ENCODE results near the gene PTAR1.
A peak's percentile ranks its signal among the peaks of the same experiment; 100 is the strongest.
"Not testable (repeated sequence)": the region's sequence is repeated elsewhere in the genome, so short reads cannot be mapped to it uniquely, and the experiment has no call there.

Gene PTAR1, protein sequence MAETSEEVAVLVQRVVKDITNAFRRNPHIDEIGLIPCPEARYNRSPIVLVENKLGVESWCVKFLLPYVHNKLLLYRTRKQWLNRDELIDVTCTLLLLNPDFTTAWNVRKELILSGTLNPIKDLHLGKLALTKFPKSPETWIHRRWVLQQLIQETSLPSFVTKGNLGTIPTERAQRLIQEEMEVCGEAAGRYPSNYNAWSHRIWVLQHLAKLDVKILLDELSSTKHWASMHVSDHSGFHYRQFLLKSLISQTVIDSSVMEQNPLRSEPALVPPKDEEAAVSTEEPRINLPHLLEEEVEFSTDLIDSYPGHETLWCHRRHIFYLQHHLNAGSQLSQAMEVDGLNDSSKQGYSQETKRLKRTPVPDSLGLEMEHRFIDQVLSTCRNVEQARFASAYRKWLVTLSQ

GRCh38 chr9:69759421-69760277 is at the start of gene PTAR1:
Gene PTAR1, minus strand, starts transcription at chr9:69760011. Its CDS starts 73 bp downstream, at chr9:69759938.
- peak; percentile 95 for DNase-seq (ENCODE audit: low spot score)

- no peak for DNase-seq (ENCODE audit: low spot score)
Measured at GRCh38 chr9:69809304-69809863, 49.6 kb upstream of the PTAR1 start.

DNA sequence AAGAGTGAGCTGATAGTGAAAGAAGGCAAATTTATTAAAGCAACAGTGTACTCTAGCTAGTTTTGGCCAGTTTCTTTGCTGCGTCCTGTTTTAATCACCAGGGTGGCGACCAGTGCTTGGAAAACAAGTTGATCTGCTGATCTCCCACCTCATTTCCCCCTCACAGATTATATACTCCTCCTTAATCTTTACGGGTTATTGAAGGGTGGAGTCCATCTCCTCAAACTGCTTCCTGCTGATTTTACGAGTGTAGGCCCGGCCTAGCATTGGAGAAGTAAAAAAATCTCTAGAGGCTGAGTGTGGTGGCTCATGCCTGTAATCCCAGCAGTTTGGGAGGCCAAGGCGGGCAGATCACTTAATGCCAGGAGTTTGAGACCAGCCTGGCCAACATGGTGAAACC is 46.8 kb upstream of the PTAR1 start:
- peak; percentile 23 for DNase-seq (ENCODE audit: low spot score)

DNA sequence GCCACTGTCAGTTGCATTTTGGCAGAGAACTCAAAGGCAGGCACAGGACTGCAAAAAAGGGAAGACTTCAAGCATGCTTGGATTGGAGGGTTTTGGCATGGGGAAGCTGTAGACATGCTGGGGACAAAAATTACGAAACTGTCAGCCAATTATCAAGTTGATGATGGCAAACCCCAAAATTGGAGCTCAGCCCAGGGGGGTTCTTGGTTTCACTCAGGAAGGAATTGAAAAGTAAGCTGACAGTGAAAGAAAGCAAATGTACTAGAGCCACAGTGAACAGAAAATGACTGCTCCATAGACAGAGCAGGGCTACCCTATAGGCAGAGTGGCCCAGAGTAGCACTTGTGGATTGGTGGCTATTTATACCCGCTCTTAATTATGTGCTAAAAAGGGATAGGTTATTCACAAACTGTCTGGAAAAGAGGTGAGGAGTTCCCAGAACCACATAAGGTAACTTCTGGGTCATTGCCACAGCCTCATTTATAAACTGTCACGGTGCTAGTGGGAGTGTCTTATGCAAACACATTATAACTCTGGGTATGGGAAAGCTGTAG is 46.2 kb upstream of the PTAR1 start:
- DNase-seq (ENCODE audit: low spot score) = no peak

- DNase-seq (ENCODE audit: low spot score) = peak; percentile 8
Measured at GRCh38 chr9:69801989-69802388, 42.2 kb upstream of the PTAR1 start.

GRCh38 chr9:69800027-69800426 is 40.2 kb upstream of the PTAR1 start:
- not testable (repeated sequence) for DNase-seq (ENCODE audit: low spot score)

DNA sequence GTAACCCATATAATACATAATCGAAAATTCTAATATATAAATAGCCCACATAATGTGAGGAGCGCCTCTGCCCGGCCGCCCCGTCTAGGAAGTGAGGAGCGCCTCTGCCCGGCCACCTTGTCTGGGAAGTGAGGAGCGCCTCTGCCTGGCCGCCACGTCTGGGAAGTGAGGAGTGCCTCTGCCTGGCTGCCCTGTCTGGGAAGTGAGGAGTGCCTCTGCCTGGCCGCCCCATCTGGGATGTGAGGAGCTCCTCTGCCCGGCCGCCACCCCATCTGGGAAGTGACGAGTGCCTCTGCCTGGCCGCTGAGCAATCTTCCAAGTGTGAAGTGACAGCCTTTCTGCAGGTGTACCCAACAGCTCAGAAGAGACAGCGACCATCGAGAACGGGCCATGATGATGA is 39.7 kb upstream of the PTAR1 start:
- not testable (repeated sequence) for DNase-seq (ENCODE audit: low spot score)

GRCh38 chr9:69798744-69799143 is 38.9 kb upstream of the PTAR1 start:
- DNase-seq (ENCODE audit: low spot score) = no peak

GRCh38 chr9:69797675-69798074 is 37.9 kb upstream of the PTAR1 start:
- DNase-seq (ENCODE audit: low spot score) = no peak

DNA sequence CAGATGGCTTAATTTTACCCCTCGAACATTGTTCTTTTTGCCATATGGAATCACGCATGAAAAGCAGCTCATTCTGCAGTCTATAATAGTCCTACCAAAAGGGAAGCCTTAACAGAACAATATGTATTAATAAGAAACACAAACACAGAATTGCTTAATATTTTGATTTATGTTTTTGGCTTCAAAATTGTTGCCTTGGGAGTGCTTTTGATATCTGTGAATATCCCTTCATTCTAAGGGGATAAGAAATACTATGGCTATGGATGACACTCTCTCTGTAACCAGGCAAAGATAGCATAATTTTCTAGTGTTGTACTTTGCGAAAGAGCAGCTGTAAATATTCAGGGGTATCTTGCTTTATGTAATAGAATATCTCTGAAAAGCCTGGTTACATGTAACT is 34.5 kb upstream of the PTAR1 start:
- no peak for DNase-seq (ENCODE audit: low spot score)

GRCh38 chr9:69785757-69786156 is 25.9 kb upstream of the PTAR1 start:
- DNase-seq (ENCODE audit: low spot score) = no peak

- DNase-seq (ENCODE audit: low spot score) = no peak
Measured at GRCh38 chr9:69773258-69773657, 13.4 kb upstream of the PTAR1 start.

DNA sequence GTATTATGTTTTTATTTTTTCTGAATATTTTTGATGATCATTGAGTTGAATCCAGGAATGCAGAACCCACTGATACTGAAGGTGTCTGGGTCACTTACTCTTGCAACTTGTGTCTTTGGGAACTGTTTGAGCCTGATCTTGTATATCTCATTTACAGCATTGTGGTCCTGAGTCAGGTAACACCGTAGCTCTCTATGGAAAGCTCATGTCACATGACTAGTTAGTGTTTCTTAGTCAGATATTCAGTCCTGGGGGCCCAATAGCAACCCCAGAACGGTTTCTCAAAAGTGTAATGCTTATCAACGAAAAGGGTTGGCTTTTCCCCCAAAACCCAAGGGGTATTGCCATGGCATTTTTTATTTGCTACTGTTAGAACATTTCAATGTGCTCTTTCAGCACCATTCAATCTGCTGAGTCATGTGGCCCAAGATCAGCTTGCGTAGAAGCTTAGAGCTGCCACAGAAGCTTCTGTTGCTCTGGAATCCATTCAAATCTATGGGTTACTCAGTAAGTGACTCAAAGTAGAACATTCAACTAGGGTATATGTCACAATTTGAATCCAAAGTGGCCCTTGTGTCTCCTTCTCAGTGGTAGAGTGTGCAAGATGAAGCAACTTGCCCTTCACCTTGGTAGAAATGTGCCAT is 12.1 kb upstream of the PTAR1 start:
- no peak for DNase-seq (ENCODE audit: low spot score)

DNA sequence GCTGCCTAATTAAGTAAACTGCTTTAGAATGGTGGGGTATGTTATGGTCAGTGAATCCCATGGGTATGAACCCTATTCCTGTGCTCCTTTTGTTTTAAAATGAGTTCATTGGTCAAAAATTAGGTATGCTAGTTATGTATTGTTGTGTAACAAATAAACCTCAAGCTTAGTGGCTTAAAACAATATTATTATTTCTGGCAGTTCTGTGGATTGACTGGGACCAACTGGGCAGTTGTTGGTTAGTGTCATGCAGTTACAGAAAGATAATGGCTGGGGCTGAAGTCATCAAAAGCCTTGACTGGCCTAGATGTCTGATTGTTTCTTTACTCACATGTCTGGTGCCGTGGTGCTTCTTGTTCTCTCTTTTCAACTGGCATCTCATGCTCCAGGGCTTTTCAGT is 8.9 kb upstream of the PTAR1 start:
- no peak for DNase-seq (ENCODE audit: low spot score)

DNA sequence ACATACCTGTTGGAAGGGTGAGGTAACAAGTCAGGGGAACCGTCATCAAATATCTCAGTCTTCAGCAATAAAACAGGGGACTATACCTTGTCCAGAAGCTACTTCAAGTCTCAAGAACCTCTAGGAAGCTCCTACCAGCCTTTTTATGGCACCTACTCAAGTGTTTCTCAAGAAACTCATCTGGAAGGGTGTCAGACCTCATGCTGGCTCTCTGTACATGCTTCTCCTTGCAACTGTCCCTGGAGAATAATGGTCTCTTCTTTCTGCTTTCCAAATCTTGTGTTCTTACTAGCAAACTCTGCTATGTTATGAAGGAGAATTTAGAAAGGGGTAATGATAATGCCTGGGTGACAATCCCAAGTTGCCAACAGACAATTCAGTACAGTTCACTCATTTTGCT is 8.3 kb upstream of the PTAR1 start:
- no peak for DNase-seq (ENCODE audit: low spot score)

DNA sequence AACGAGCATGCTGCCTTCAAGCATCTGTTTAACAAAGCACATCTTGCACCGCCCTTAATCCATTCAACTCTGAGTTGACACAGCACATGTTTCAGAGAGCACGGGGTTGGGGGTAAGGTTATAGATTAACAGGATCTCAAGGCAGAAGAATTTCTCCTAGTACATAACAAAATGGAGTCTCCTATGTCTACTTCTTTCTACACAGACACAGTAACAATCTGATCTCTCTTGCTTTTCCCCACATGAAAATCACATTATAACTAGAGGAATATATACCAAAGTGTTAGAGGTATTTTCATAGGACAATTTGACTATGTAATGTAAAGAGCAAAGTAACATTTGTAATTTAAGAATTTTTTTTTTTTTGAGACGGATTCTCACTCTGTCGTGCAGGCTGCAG is 4.1 kb upstream of the PTAR1 start:
- not testable (repeated sequence) for DNase-seq (ENCODE audit: low spot score)

DNA sequence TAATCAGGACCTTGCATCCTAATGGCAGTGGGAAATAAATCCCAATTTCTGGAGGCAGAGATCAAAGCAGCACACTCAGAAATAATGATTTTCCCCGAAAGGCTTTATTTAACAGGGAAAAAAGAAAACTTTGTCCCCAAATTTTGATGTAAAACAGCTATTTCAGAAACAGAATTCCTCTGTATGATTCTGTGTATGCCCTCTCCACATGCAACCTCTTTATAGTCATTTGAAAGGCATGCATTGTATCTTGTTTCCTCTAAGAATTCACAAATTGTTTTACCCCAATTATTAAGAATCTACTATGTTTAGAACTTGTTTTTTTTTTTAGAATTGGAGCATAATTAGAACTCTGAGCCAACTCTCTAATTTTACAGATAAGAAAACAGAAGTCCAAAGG is 2.7 kb upstream of the PTAR1 start:
- no peak for DNase-seq (ENCODE audit: low spot score)

GRCh38 chr9:69760278-69760610 is 433 bp upstream of the PTAR1 start:
- no peak for DNase-seq (ENCODE audit: low spot score)

- no peak for DNase-seq (ENCODE audit: low spot score)
Measured at GRCh38 chr9:69759021-69759420, 790 bp downstream of the PTAR1 start.

DNA sequence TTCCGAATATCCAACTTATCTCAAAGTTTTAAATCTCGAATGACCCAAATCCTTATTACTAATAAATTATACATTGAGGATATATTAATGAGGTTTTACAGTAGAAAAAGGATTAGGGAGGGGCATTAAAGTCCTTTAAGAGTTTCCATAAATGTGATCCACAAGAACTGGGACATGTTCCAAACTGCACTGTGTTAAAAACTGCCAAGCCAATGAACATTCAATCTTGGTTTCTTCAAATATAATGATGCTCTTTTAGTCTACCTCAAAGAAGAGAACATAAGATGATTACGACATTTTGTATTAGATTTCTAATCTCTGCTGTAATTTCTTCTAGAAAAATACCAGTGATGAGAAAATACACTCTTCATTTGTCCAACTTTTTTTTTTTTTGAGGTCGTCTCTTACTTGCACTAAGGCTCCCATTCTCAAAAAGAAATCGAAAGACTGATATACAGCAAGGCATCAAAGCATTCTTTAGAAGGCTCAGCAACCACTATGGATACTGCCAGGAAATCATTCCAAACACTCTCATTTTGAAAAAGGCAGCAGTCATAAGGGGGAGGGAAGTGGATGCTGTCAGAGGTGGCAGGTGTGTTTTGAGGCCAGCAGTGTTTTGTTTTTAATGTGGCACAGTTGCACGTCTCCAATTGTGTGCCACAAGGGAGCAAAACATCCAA is 1.7 kb downstream of the PTAR1 start:
- DNase-seq (ENCODE audit: low spot score) = no peak

DNA sequence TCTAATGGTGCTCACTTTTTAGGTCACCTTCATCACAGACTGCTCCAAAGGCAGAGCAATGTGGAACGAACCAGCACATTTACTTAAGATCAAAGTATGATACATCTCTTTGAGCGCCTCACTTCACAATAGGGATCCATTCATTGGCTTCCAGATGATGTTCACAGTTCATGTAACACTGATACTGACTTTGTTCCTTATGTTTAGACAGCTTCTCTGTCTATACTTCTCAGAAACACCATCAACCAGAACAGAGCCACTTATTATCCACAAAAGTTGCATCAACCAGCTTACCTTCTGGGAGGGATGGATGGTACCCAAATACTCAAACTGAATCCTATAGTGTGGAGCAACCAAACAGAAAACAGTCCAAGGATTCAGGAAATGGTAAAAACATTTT is 4.6 kb downstream of the PTAR1 start:
- no peak for DNase-seq (ENCODE audit: low spot score)

DNA sequence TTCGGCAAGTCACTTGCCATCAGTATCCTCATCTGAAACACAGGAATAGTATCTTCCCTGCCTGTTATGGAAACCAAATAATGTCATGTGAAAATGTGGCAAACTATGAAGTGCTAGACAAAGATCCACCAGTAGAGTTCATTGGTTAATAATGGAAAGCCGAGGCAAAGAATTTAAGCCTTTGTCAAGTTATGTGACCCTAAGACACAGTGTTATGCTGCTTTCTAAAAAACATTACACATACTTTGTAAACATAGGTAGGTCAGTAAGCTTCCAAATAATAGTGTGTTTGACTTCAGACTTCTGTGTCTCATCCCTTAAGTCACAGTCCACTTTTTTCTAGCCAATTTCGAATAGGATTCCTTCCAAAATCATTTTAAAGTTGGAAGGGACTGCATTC is 6.0 kb downstream of the PTAR1 start:
- no peak for DNase-seq (ENCODE audit: low spot score)
